GM19438 (cell line): ENCODE results near the gene NUP133.
A peak's percentile ranks its signal among the peaks of the same experiment; 100 is the strongest.
"Not testable (repeated sequence)": the region's sequence is repeated elsewhere in the genome, so short reads cannot be mapped to it uniquely, and the experiment has no call there.

Source experiments
- ATAC-seq: cut with Tn5 transposase; IDR thresholded peaks from one replicate; pipeline ENCODE4 v1.9.1; 2021; ENCODE audit warnings: low read depth; ENCODE audit not compliant: unreplicated experiment

Gene NUP133

DNA sequence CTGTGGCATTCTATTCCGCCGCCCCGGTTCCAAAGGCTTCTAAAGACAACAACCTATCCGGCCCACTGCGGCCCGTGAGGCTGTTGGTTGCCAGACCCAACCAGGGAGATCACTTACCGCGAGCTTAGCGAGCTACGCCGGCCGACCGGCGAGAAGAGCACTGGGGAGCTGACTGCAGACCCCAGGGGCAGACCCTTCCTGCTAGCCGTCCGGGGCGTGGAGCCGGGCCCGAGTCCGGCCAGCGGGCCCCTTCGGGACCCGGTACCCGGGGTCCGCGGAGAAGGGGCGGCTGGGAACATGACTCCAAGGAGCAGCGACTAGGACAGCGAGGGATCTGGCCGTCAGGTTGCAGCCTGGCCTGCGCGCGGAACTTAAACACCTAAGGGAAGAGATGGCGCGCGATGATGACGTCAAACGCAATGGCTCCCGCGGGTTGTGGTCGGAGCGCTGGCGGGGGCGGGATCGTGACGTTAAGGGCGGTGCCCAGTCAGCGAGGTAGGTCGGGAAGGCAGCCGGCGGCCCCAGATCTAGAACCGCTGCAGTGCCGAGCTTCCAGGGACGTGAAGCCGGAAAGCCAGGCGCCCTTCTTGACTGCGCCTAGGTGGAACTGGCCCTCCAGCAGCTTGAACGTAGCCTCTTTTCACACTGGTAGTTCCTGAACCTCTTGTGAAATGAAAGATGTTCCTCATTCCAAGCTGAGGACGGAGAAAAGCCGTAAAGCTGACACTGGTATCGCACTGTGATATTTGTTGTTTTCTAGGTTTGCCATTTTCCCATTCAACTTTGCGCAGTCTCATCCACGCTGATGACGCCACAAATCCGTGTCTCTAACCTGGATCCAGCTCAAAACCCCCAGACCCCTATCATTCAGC lies at the start of gene NUP133:
NUP133 (minus strand) TSS at position 391 of the 872 bp plus-strand sequence; CDS start at position 299, 92 bp downstream.
- ATAC-seq, result peak; percentile 97

DNA sequence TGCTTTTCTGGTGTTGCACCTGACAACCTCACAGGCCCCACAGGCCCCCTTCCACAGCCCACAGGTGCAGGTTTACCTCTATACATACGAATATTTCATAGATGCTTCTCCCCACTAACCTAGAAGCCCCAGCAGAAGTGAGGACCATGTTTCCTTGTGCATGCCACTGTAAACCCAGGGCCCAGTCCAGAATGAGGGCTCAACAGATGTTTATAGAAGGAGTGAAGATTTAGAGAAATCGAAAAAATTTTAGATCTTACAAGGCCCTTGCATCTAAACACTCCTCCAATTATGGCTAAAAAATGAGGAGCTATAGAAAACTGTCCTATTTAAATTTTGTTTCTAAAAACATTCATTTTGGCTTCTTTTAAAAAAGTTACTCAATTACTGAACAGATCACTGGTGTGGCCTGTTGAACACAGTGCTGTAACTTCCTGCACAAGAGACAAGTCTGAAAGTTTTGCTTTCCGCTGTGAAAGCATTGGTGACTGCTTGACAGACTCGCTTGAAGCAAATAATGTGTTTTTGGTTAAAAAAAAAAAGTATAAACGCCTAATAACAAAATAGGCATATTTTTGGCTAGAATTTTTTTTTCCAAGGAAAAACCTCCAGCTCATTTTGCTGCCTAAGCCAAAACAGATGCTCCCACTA lies 49.2 kb upstream of the NUP133 start:
- peak; percentile 26 for ATAC-seq

DNA sequence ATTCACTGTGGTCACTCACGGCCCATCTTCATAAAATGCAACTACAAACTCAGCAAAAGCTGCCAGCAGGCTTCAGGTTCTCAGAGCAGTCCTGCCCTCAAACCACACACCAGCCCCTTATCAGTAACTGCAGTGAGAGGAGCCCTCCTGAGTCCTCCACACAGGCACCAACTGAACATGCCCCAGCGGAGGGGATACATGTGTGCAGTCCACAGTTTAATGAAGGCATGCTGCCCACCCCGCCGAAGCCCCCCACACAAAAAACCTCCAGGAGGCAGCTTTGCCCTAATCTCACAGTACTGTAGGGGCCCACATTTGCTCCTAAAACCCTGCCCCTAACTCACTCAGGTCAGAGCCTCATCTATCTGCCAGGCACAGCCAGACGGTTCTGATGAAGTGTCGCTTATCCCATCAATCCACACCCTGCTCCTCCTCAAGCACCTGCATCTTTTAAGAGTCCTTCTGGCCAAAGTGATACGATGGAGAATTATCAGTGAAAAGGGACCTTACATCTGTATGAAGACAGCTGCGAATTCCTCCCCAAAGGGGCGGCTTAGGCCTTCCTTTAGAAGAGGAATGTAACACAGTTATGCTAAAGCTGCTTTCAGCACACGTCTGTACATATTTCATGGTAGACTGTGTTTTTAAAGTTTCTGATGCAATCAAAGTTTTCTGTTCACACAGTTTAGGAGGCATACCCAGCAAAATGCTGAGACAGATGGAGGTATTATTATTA lies 46.9 kb upstream of the NUP133 start:
- ATAC-seq, result no peak

DNA sequence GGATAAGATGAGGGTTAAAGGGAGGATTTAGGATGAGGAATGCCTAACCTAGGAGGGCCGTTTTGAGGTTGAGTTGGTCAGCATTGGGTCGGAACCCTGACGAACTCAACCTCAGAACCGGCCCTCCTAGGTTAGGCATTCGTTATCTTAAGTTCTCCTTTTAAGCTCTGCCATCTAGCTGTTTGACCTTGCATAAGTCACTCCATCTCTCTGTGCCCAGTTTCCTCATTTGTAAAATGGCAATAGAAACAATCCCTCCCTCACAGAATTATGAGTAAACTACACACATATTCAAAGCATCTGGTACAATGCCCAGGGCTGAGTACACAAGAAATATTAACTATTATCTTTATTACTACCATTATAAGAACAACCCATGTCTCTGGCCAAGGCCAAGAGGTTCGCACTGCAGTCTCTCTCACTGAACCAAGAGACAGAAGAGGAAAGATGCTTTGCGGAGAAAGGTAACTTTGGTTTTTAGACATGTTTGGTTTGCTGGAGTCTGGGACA lies 45.5 kb upstream of the NUP133 start:
- ATAC-seq, result no peak

DNA sequence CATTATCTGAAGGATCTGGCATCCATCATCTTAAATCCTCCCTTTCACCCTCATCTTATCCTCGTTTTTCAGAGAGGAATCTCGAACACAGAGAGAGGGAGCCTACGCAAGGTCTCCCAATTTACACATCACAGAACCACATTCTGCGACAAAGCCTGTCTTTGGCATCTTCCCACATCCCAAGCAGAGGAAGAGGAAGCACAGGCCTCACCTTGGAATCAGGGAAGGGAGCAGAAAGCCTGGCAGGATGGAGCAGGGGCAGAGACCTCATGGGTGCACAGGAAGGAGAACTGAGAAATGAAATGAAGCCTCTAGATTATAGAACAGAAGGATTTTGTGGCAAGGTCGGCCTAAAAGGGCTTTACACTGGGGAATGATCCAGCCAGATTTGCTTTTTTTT lies 44.6 kb upstream of the NUP133 start:
- no peak for ATAC-seq

DNA sequence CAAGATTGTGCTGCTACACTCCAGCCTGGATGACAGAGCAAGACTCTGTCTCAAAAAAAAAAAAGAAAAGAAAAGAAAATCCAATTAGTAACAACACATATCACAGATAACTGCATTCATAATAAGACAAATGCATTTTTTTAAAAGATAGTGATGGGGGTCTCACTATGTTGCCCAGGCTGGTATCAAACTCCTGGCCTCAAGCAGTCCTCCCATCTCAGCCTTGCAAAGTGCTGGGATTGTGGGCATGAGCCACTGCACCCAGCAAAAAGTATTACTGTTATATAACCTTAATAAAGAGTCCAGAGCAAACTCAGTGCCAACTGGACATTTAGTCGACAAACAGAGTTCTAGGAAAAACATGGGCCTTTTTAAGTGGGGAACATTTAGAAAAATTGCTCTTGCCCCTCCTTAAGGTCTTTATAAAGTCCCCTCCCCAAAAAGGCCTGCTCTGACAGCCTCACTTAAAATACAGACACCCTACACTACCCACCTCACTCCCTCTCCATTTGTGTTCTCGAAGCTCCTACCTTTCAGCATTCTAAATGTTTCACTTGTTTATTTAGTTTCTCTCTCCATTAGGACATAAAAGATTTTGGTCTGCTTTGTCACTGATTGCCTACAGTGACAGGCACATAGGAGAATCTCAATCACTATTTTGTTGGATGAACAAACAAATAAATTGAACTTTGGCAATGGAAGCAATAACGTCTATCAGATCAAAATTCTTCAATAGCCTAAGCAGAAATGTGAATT lies 42.8 kb upstream of the NUP133 start:
- ATAC-seq, result no peak

GRCh38 chr1:229547542-229547941 lies 39.4 kb upstream of the NUP133 start:
- no peak for ATAC-seq

GRCh38 chr1:229544587-229544986 lies 36.4 kb upstream of the NUP133 start:
- no peak for ATAC-seq

DNA sequence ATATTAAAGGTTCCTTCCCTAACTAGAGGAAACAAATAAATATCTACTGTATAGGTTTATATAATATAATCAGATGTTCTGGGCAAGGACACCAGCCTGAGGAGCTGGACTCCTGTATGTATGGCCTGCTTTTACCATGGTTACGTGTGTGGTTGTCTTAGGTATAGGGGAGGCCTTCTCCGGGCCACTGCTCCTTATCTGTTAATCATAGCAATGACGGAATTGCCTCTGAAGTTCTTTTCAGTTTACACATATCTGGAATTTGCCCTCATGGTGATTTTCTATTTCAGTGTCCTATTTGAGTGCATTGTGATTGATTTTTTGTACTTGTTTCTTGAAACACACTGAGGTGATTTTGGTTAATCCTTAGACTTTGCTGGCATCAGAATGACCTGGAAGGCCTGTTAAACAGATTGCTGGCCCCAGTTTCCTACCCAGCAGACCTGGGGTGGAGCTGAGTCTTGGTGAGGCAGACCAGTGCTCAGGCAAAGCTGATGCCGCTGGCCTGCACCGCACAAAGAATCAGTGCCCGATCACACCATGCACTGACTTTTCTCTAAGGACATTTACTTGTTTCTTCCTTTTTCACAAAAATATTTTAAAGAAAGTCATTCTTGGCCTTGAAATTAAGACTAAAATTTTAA lies 31.8 kb upstream of the NUP133 start:
- ATAC-seq, result no peak

- no peak for ATAC-seq
These were observed 30.8 kb upstream of the NUP133 start for GRCh38 chr1:229538945-229539344.

GRCh38 chr1:229537894-229538293 lies 29.8 kb upstream of the NUP133 start:
- no peak for ATAC-seq

DNA sequence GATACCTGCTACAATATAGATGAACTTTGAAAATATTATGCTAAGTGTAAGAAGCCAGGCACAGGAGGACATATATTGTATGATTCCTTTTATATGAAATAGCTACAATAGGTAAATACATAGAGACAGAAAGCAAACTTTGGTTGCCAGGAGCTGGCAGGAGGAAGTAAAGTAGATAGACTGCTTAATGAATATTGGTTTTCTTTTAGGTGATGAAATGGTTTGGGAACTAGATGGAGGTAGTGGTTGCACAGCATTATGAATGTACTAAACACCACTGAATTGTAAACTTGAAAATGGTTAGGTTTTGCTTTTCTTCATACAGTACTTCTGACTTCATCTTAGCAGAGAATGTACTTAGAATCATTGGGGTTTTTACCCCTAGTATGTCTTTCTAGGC lies 28.8 kb upstream of the NUP133 start:
- no peak for ATAC-seq

GRCh38 chr1:229535230-229535629 lies 27.1 kb upstream of the NUP133 start:
- no peak for ATAC-seq

- no peak for ATAC-seq
These were observed 23.2 kb upstream of the NUP133 start for GRCh38 chr1:229531326-229531725.

DNA sequence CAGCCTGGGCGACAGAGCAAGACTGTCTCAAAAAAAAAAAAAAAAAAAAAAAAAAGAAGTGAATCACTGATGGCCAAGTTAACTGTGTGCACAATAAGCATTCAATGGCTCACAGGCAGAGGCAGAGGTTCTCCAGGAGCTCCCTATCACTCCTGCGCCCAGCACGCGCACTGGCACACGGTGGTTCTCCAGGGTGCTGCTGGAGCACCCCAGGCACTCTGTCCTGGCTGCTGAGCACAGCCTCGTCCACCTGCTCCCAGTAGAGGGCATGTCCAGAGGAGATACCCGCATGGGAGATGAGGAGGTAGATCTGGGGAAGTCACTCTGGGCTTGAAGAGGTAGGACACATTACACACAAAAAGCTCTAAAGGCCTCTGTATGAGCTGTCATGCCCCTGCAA lies 21.5 kb upstream of the NUP133 start:
- no peak for ATAC-seq

- ATAC-seq, result no peak
These were observed 18.6 kb upstream of the NUP133 start for GRCh38 chr1:229526695-229527094.

GRCh38 chr1:229523052-229523451 lies 14.9 kb upstream of the NUP133 start:
- ATAC-seq, result no peak

DNA sequence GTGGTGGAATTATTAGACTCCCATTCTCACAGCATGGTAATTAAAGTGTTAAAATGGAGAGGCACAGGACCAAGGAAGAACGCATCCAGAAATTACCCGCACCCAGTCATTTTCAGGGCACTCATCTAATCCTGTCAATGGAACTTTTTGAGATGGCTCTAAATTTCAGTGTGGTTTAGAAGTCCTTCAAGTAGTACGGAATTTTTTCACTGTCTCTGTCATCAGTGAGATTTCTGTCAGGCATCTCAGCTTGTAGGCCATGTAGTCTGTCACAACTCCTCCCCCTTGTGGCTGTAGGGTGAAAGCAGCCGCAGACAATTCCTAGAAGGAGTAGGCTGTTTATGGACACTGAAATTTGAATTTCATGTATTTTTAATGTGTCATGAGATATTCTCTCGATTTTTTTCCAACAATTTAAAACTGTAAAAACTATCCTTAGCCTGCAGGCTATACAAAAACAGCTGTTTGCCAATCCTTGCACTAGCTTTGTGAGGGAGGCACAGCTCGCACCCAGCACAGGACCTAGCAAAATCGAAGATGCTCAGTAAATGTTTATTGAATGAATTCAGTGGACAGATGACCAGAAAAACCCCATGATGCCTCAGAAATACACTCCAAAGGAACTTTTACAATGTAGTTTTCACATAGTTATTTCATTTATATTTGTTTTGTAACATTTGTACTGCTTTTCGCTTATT lies 6.6 kb upstream of the NUP133 start:
- ATAC-seq, result no peak

GRCh38 chr1:229511625-229512024 lies 3.5 kb upstream of the NUP133 start:
- not testable (repeated sequence) for ATAC-seq
